Stimulated activated CD8-positive, alpha-beta memory T cell treated with anti-CD3 and anti-CD28 coated beads, Interleukin-12 subunit alpha, Interleukin-12 subunit beta, amount 100 ng/mL, for 4 hours (primary cell): ENCODE results near the gene SLC16A13.
"Not testable (repeated sequence)": the region's sequence is repeated elsewhere in the genome, so short reads cannot be mapped to it uniquely, and the experiment has no call there.

Experiments used
- DNase-seq: peaks from one replicate; pipeline ENCODE4 v3.0.0-alpha.2; 2020; ENCODE audit warnings: low read depth

The SLC16A13 gene, protein sequence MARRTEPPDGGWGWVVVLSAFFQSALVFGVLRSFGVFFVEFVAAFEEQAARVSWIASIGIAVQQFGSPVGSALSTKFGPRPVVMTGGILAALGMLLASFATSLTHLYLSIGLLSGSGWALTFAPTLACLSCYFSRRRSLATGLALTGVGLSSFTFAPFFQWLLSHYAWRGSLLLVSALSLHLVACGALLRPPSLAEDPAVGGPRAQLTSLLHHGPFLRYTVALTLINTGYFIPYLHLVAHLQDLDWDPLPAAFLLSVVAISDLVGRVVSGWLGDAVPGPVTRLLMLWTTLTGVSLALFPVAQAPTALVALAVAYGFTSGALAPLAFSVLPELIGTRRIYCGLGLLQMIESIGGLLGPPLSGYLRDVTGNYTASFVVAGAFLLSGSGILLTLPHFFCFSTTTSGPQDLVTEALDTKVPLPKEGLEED

DNA sequence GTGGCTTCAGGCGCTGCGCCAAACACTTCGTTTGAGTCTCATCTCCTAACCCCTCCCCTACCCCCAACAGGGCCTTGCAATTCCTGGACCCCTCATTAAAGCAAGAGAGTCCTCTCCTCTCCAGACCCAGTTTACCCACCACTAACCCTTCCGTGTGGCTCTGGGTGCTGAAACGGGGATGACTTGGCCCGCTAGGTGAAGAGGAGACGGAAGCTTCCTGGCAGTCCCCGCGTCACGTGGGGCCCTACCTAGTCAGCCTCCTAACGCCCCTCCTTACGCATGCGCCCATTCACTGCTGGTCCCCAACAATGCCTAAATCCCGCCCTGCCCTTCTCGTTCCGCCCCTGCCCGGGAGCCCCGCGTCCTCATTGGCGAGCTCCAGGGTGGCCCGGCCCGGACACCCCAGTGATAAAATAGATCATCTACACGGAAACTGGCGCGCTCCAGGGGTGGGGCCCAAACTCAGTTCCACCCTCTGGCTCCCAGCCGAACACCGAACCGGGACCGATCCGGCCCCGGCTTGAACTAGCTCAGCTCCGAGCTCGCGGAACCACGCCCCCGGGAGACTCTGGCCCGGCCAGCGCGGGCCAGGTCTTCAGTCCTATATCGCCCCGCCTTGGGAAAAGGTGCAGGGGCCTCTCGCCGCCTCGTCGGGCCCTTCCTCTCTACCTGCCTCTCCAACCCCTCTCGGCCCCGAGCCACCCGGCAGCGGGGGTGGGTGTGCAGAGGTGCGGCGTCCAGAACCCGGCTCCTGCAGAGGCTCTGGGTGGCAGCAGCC, at the start of gene SLC16A13:
SLC16A13 (plus strand) TSS at position 425 of the 778 bp plus-strand sequence. CDS start 368 bp downstream, outside the sequence.
- peak; percentile 96 for DNase-seq

DNA sequence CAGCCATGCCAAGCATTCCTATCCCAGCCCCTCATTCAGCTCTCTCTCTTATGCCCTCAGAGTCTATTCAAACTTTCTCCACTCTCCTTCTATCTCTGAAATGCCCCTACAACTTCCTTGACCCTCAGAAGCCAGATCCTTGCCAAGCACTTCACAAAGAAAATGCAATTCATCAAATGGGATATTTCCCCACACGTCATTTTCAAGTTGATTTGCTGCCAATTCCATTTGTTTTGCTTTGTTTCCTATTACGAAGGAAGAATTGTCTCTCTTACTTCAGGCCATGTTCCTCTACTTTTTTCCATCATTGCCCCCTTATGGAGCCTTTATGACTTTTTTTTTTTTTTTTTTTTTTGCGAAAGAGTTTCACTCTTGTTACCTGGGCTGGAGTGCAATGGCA, 49.1 kb upstream of the SLC16A13 start:
- no peak for DNase-seq

DNA sequence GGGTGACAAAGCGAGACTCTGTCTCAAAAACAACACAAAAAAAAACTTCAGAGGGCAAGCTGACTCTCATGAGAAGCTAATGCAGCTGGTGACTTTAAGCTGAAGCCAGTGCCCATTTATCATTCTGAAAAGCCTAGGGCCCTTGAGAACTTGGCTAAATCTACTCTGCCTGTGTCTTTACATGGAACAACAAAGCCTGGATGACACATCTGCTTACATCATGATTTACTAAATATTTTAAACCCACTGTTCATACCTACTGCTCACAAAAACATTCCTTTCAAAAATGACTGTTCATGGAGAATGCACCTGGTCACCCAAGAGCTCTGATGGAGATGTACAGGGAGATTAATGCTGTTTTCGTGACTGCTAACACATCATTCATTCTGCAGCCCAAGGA, 46.0 kb upstream of the SLC16A13 start:
- no peak for DNase-seq

DNA sequence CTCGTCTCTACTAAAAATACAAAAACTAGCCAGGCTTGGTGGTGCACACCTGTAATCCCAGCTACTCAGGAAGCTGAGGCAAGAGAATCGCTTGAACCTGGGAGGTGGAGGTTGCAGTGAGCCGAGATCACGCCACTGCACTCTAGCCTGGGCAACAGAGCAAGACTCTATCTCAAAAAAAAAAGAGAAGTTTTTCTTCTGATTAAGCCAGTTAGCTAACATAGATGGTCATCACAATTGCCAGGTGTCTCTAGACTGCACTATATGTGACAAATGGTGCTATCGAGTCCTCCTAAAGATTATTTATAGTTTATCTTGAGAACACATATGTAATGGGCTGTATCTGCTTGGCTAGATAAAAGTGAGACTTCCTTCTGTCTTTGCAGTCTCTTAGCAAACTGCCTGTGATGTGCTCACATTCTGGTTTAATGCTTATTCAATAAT, 42.2 kb upstream of the SLC16A13 start:
- DNase-seq, result not testable (repeated sequence)

DNA sequence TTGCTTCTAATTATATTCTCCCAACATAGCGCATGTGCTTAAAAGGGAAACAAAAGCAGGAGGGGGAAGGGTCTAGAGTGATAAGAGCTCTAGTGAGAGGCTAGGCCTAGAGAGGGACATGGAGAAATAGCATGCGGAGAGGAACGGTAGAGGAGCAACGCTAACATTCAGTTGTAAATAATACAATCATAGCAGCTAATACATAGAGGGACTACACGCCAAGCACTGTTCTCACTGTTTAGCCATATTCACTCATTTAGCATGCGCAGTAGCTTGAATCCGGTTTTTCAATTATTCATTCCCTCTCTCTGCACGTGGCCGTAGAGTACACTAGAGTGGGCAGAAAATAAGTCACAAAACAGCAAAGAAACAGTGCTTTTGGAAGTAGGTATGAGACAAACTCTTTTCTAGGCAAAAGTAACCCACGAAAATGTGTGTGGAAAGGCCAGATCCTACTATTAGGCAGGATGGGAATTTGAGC, 41.7 kb upstream of the SLC16A13 start:
- DNase-seq, result no peak

DNA sequence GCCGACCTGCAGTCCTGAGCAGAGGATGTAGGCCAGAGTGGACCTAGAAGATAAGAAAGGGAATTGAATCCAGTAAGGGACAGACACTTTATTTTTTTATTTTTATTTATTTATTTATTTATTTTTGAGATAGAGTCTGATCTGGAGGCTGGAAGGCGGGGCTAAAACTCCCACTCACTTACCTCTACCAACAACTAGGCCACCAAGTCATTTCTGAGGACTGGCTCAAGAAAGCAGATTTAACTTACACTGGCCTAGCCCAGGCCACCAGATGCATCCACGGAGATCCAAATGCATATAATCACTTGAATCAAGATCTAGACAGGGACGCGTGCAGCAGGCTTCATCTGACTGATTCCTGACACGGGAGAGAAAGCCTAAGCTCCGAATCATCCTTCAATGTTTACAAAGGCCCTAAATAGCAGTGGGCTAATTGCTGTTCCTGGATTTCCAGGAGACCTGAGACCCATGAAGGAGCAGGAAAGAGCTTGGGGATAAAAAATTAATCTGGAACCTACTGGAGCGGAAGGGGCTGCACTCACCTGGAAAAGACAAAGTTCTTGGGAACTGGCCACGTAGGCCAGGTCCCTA, 41.1 kb upstream of the SLC16A13 start:
- DNase-seq, result no peak

DNA sequence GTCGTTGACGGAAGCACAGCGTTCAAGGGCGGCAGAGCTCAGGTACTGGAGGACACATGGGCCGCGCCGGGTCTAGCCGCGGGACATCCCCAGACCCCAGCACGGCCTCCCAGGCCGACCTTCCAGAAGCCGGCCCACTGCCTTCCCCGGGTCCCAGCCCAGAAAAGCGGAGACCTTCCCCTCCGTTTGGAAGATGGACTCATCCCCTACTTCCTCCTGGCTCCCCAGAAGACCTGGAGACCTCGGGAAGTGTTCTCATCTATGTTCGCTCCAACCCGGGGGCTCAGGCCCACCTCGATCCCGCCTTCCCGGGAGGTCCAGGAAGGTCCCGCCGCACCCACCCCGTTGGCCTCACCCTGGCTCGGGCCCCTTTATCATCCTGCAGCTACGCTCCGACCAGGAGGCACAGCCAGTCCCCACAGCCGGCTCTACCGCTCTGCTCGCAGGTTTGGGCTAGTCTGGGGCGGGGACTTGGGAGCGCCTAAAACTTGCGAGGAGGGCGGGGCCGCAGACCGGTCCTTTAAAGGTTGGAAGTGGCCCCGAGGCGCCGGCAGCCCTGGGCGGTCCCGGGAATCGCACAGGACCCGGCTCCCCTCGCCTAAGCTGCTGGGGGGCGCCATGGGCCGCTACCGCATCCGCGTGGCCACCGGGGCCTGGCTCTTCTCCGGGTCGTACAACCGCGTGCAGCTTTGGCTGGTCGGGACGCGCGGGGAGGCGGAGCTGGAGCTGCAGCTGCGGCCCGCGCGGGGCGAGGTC, 40.1 kb upstream of the SLC16A13 start, which contains the start of gene ALOX12:
ALOX12 (plus strand) TSS at position 550 of the 756 bp plus-strand sequence; CDS start at position 619, 69 bp downstream.
- no peak for DNase-seq

DNA sequence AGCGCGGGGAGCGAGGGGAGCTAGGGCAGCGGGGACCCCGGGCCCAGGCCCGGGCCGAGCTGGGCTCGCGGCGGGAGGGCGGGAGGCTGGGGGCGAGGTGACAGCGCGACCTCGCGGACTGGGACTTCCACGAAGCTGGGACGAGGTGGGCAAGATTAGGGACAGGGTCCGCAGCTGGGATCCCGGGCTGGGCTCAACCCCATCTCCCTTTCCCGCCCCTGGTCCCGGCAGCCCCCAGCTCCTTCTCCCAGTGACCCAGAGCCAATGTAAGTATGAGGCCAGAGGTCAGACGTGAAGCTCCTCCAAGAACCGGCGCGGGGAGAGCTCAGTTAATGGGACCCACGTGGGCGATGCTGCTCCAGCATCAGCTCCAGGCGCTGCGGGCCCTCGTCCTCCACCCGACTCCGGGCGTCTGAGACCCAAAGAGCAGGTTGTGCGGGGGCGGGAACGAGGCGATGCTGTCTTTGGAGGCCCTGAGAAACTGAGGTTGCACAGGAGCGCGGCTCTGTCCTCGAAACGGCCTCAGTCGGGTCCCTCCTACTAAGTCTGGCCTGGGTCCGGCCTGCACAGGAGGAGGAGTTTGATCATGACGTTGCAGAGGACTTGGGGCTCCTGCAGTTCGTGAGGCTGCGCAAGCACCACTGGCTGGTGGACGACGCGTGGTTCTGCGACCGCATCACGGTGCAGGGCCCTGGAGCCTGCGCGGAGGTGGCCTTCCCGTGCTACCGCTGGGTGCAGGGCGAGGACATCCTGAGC, 39.4 kb upstream of the SLC16A13 start:
- no peak for DNase-seq

DNA sequence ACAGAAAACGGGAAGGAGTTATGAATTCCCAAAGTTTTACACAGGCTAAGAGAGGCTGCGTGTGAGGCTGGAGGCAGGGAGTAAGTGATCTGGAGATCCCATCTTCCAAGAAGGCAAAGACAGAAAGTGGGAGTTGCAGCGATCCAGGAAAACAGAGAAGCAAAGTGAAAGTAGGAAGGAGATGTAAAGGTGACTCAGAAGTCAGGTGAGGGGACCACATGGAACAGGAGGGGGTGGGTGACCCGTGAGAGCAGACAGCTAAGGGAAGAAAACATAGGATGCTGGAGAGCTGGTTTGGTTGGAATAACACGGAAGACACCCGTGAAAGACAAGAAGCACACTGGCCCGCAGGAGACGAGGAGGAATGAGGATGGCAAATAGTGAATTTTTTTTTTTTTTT, 38.6 kb upstream of the SLC16A13 start:
- DNase-seq, result no peak

DNA sequence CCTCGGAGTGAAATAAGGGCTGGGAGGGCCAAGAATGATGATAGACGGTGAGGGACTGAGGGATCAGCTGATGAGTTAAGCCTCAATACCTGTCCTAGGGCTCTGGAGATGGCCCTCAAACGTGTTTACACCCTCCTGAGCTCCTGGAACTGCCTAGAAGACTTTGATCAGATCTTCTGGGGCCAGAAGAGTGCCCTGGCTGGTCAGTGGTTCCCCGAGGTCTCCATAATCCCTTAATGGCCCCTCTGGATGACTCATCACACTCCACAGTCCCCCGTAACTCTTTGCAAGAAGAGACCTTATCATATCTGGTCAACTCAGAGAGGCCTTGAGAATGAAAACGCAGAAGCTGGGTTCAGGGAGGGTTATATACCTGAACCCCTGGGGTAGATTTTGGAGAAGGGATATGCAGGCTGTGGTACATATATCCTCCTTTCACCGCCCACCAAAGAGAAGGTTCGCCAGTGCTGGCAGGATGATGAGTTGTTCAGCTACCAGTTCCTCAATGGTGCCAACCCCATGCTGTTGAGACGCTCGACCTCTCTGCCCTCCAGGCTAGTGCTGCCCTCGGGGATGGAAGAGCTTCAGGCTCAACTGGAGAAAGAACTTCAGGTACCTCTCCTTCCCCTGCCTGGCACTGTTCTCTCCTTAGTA, 36.8 kb upstream of the SLC16A13 start:
- no peak for DNase-seq

DNA sequence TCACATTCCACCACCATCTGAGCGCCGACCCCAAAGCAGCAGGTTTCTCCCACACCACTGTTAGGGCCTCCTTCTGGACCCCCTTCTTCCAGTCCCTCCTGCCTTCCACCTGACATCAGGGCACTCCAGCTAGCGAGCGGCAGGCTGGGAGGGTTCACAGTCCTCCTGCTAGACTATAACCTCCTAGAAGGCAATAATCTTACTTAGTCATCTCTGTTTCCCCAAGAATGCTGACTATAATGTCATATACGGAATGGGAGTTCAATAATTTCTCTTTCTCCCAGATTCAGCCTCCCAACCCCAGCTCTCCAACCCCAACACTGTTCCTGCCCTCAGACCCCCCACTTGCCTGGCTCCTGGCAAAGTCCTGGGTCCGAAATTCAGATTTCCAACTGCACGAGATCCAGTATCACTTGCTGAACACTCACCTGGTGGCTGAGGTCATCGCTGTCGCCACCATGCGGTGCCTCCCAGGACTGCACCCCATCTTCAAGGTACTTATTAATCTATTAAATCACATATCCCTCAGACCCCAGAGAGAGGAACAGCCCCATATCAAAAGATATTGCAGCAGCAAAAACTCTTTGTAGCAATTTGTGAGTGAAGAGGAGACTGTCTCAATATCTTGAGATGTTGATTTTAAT, 34.4 kb upstream of the SLC16A13 start:
- DNase-seq, result no peak

DNA sequence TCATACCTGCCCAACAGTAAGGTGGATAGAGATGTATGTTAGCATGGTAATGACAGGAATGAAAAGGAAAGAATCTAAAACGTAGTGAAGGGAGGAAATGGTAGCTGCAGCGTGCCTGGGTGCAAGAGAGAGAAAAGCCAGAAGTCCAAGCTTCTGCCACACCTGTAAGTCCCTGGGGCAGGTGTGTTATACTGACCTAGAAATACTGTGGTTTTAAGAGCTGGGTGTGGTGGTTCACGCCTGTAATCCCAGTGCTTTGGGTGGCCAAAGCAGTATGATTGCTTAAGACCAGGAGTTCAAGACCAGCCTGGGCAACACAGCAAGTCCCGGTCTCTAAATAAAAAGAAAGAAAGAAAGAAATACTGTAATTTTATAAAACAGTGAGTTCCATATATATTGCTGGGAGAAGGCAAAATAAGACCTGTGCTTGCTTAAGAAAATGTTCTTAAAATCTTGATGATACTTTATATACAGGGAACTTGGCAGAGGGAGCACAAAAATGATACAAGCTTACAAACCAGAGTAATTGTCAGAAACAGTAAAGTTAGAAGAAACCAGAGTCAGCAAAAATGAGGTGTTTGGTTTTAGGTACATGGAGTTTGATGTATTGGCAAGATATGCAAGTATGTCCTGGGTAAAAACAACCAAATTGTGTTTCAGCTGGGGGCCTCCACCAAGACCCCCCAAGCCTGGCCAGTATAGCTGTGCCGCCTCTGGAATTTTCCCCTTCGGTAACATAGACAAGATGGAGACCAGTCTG, 33.3 kb upstream of the SLC16A13 start:
- no peak for DNase-seq

DNA sequence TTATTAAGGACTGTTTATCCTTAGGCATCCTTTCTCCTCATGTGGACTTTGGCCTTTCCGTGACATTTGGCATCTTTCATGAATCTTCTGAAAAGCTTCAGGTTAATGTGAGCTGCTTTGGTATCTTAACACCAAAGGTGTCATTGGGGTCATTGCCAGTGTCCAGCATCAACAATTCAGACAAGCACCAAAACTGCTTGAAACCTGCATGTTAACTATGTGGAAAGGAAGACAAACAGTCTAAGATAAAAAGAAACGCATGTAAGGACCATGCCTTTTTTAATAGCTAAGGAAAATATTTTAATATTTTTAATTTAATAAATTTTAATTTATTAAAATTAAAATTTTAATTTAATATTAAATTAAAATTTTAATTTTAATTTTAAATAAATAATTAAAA, 32.1 kb upstream of the SLC16A13 start:
- no peak for DNase-seq

DNA sequence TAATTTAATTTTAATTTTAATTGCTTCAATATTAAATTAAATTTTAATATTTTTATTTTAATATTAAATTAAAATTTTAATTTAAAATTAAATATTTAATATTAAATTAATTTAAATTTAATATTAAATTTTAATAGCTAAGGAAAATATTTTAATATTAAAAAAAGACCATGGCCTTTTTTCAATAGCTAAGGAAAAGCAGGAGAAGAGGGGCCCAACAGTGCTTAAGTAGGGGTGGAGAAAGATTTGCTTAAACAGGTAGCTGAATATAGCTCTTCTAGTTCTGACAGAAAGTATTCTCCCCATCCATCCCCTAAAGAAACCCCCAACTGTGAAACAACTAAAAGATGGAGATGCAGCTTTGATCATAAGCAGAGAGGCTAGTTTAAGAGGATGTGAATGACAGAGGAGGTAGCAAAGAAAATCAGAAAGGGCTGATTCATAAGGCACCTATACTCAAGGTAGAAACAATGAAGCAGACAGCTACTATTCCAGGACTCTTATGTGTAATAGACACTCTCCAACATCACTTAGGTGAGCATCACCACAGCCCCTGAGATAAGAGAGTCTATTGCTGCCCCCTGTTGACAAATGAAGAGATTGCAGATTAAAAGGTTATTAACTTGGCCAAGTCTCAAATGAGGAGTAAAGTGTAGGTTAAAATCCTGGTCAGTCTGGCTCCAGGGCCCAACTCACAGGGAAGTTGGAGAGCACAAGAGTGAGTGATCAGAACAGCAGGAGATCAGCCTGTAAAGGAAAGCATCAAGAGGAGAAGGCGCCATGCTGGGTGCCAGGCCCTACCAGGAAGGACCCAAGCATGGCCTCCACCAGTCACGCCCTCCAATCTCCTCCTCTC, 31.2 kb upstream of the SLC16A13 start:
- no peak for DNase-seq

DNA sequence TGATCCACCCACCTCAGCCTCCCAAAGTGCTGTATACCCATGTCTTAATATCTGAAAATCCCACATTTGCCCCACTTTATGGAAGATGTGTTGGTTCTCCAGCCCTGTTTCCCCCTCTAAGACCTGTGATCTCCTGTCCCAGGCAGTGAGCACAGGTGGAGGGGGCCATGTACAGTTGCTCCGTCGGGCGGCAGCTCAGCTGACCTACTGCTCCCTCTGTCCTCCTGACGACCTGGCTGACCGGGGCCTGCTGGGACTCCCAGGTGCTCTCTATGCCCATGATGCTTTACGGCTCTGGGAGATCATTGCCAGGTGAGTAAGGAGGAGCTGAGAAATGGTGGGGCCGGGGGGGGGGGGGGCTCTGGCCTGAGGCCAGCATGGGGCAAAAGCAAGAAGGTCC, 30.1 kb upstream of the SLC16A13 start:
- DNase-seq, result no peak

DNA sequence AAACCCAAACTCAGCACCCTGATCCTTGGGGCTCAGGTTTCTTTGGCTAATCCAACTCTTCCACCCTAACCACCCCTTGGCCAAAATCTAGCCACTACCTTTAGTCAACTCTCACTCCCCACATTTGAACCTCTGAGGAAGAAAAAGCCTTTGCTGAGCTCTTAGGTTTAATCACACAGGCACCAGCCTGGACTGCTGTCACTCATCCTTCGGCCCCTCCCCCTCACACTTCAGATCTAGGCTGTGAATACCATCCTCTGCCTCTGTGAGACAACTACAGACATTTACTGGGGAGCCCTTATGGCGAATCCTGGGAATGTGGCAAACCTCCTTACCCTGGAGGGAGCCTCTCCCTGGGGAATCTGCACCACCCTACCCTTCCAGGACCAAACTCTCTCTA, 28.7 kb upstream of the SLC16A13 start:
- no peak for DNase-seq

DNA sequence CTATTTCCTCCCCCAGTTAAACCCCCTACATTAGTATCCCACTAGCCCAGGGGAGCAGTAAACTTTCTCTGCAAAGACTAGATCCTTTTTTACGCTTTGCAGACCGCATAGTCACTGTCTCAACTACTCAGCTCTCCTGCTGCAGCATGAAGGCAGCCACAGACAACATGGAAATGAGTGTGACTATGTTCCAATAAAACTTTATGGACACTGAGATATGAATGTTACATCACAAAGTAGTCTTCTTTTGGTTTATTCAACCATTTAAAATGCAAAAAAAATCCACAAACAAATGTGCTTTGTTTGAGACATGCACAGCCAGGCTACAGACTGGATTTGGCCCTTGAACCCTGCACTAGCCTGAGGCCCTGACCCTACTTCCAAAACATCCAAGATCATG, 25.3 kb upstream of the SLC16A13 start:
- no peak for DNase-seq

DNA sequence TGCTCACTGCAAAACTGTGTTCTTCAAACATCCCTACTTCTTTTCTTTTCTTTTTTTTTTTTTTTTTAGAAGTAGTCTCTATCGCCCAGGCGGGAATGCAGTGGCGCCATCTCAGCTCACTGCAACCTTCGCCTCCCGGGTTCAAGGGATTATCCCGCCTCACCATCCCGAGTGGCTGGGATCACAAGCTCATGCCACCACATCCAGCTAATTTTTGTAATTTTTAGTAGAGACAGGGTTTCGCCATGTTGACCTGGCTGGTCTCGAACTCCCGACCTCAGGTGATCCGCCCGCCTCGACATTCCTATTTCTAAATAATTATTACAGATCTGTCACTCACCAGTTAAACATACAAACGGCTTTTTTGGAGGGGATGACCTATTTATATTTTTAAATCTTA, 24.4 kb upstream of the SLC16A13 start:
- no peak for DNase-seq
